HepG2 (cell line): ENCODE measurements around the gene AP1S3. TPM values are rescaled to one million over a fixed set of nuclear protein-coding genes. Genes with fewer than 3 reads are reported as not detected.

Experiments used
- ATF5 ChIP-seq: sonication (generic); formaldehyde crosslinking; IDR thresholded peaks from 2 replicates; pipeline ENCODE4 v1.4.0; 2020; ENCODE audit warnings: mild to moderate bottlenecking, low read depth, missing genetic modification reagents
- MIXL1 ChIP-seq: IDR thresholded peaks from 2 replicates; pipeline ENCODE4 v1.6.1; 2016
- MLX ChIP-seq: IDR thresholded peaks from 2 replicates; pipeline ENCODE4 v1.6.1; 2016
- ONECUT2 ChIP-seq: sonication (generic); formaldehyde crosslinking; IDR thresholded peaks from 2 replicates; pipeline ENCODE4 v1.4.0; 2020; ENCODE audit warnings: missing genetic modification reagents
- PAXIP1 ChIP-seq: sonication (generic); formaldehyde crosslinking; conservative IDR thresholded peaks from 2 replicates; pipeline ENCODE4 v1.4.0; 2020; ENCODE audit warnings: mild to moderate bottlenecking, missing genetic modification reagents, moderate library complexity
- ZC3H13 ChIP-seq: sonication (generic); formaldehyde crosslinking; IDR thresholded peaks from 2 replicates; pipeline ENCODE4 v1.8.1; 2023; ENCODE audit warnings: mild to moderate bottlenecking, missing genetic modification reagents, moderate library complexity
- ZNF33A ChIP-seq: sonication (generic); formaldehyde crosslinking; IDR thresholded peaks from 2 replicates; pipeline ENCODE4 v1.5.1; 2020; ENCODE audit warnings: missing genetic modification reagents, mild to moderate bottlenecking, moderate library complexity, borderline replicate concordance
- ZNF670 ChIP-seq: sonication (generic); formaldehyde crosslinking; IDR thresholded peaks from 2 replicates; pipeline ENCODE4 v1.8.0; 2022; ENCODE audit warnings: mild to moderate bottlenecking, missing genetic modification reagents, borderline replicate concordance
- ZNF674 ChIP-seq: sonication (generic); formaldehyde crosslinking; IDR thresholded peaks from 2 replicates; pipeline ENCODE4 v1.5.0; 2020; ENCODE audit warnings: low read depth, mild to moderate bottlenecking, missing genetic modification reagents
- ZSCAN12 ChIP-seq: sonication (generic); formaldehyde crosslinking; IDR thresholded peaks from 2 replicates; pipeline ENCODE4 v1.9.0; 2021; ENCODE audit warnings: mild to moderate bottlenecking, missing genetic modification reagents
- polyA plus RNA-seq, 8 experiments: library from polyadenylated mRNA; depleted of rRNA in 3 of 8; stranded (reverse) in 7 of 8; unstranded in 1 of 8; fragments of >200 nt; fragmentation: Illumina TruSeq in 4 of 8; extraction: Trizol in 4 of 8; gene quantifications; 2 replicates each; pipeline versions ENCODE4 v1.2.1 to v1.2.3, GENCODE V29; 2011 to 2016; ENCODE audit warnings: low read depth in 4 of 8, missing spikeins in 1 of 8, mixed read lengths in 1 of 8; ENCODE audit not compliant: insufficient read depth in 1 of 8
- total RNA-seq, 5 experiments: library from RNA; depleted of rRNA; stranded (reverse); fragments of >200 nt; fragmentation: Illumina TruSeq; extraction: Trizol; gene quantifications; 2 replicates each; pipeline ENCODE4 v1.2.3, GENCODE V29; 2016; ENCODE audit warnings: low read depth in 1 of 5

The AP1S3 gene
- total and polyA plus RNA-seq, 2 of the 13 experiments (the other 11 are each of a cell fraction or from before 2014, with no cell fraction given), result 3.0 to 16.3 TPM

GRCh38 chr2:223724861-223725260 is 112.5 kb downstream of the AP1S3 start (continued):
- TF ChIP-seq PAXIP1 (no peak), ATF5 (CRISPR knock-in tag) (no peak), ZNF670 (CRISPR knock-in tag) (no peak), MIXL1 (CRISPR knock-in tag) (no peak), ZC3H13 (CRISPR knock-in tag) (no peak), ZSCAN12 (CRISPR knock-in tag) (no peak), MLX (CRISPR knock-in tag) (no peak), ONECUT2 (CRISPR knock-in tag) (no peak), ZNF33A (CRISPR knock-in tag) (no peak), ZNF674 (no peak)
